ENCODE results near the gene MAP6D1.

Gene MAP6D1

DNA sequence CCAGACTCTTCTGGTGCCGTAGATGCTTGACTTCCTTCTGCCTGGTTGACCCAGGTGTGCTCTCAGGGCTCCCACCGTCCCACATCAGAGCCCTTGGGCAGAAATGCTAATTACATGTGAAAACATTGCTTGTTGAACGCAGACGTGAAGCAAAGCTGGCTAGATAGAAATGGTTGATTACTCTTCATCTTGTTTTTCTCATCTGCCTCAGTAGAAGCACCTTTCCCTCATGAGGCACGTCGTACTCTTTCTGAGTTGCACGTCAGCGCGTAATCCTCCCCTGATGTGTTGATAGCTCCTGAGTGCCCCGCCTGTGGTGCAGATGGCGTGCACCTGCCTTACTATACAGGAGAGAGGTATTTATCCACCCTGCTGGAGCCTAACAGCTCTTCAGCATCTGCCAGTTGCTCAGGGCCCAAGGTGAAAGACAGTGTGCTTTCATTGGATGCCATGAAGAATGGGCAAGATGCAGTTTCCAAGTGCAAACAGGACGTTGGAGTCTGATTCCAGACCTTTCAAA lies 18.1 kb downstream of the MAP6D1 start:
- TF ChIP-seq ZNF169 (tag by site-specific recombination; IDR thresholded peaks at IDR 0.05) (no peak), ZNF292 (tag by site-specific recombination; IDR thresholded peaks at IDR 0.05; ENCODE audit: borderline replicate concordance, low read depth) (no peak), ZSCAN23 (tag by site-specific recombination; IDR thresholded peaks at IDR 0.05) (no peak), ZNF274 (IDR thresholded peaks at IDR 0.05; ENCODE audit: low read length) (no peak), ZNF274 (tag by site-specific recombination; IDR thresholded peaks at IDR 0.05; ENCODE audit: borderline replicate concordance) (no peak), ZNF768 (tag by site-specific recombination; IDR thresholded peaks at IDR 0.05) (no peak), ZNF561 (tag by site-specific recombination; IDR thresholded peaks at IDR 0.05; ENCODE audit: borderline replicate concordance) (no peak), ZXDB (tag by site-specific recombination; IDR thresholded peaks at IDR 0.05) (no peak), ZNF19 (tag by site-specific recombination; IDR thresholded peaks at IDR 0.05; ENCODE audit: low read depth) (no peak), KLF9 (tag by site-specific recombination; IDR thresholded peaks at IDR 0.05; ENCODE audit: low read depth) (no peak), ZNF654 (tag by site-specific recombination; IDR thresholded peaks at IDR 0.05; ENCODE audit: low read depth) (no peak)
- TF ChIP-seq, protein P1, sequence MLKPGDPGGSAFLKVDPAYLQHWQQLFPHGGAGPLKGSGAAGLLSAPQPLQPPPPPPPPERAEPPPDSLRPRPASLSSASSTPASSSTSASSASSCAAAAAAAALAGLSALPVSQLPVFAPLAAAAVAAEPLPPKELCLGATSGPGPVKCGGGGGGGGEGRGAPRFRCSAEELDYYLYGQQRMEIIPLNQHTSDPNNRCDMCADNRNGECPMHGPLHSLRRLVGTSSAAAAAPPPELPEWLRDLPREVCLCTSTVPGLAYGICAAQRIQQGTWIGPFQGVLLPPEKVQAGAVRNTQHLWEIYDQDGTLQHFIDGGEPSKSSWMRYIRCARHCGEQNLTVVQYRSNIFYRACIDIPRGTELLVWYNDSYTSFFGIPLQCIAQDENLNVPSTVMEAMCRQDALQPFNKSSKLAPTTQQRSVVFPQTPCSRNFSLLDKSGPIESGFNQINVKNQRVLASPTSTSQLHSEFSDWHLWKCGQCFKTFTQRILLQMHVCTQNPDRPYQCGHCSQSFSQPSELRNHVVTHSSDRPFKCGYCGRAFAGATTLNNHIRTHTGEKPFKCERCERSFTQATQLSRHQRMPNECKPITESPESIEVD (tag by site-specific recombination; IDR thresholded peaks at IDR 0.05), result no peak
- TF ChIP-seq, protein P2, sequence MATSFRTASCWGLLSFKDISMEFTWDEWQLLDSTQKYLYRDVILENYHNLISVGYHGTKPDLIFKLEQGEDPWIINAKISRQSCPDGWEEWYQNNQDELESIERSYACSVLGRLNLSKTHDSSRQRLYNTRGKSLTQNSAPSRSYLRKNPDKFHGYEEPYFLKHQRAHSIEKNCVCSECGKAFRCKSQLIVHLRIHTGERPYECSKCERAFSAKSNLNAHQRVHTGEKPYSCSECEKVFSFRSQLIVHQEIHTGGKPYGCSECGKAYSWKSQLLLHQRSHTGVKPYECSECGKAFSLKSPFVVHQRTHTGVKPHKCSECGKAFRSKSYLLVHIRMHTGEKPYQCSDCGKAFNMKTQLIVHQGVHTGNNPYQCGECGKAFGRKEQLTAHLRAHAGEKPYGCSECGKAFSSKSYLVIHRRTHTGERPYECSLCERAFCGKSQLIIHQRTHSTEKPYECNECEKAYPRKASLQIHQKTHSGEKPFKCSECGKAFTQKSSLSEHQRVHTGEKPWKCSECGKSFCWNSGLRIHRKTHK (tag by site-specific recombination; IDR thresholded peaks at IDR 0.05), result no peak
- TF ChIP-seq, protein P3, sequence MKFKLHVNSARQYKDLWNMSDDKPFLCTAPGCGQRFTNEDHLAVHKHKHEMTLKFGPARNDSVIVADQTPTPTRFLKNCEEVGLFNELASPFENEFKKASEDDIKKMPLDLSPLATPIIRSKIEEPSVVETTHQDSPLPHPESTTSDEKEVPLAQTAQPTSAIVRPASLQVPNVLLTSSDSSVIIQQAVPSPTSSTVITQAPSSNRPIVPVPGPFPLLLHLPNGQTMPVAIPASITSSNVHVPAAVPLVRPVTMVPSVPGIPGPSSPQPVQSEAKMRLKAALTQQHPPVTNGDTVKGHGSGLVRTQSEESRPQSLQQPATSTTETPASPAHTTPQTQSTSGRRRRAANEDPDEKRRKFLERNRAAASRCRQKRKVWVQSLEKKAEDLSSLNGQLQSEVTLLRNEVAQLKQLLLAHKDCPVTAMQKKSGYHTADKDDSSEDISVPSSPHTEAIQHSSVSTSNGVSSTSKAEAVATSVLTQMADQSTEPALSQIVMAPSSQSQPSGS (tag by site-specific recombination; IDR thresholded peaks at IDR 0.05; ENCODE audit: low read depth), result no peak
- TF ChIP-seq, protein P4, sequence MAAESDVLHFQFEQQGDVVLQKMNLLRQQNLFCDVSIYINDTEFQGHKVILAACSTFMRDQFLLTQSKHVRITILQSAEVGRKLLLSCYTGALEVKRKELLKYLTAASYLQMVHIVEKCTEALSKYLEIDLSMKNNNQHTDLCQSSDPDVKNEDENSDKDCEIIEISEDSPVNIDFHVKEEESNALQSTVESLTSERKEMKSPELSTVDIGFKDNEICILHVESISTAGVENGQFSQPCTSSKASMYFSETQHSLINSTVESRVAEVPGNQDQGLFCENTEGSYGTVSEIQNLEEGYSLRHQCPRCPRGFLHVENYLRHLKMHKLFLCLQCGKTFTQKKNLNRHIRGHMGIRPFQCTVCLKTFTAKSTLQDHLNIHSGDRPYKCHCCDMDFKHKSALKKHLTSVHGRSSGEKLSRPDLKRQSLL (tag by site-specific recombination; IDR thresholded peaks at IDR 0.05), result no peak
- TF ChIP-seq, protein P5, sequence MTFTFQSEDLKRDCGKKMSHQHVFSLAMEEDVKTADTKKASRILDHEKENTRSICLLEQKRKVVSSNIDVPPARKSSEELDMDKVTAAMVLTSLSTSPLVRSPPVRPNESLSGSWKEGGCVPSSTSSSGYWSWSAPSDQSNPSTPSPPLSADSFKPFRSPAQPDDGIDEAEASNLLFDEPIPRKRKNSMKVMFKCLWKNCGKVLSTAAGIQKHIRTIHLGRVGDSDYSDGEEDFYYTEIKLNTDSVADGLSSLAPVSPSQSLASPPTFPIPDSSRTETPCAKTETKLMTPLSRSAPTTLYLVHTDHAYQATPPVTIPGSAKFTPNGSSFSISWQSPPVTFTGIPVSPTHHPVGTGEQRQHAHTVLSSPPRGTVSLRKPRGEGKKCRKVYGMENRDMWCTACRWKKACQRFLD (tag by site-specific recombination; IDR thresholded peaks at IDR 0.05), result no peak
- Histone ChIP-seq H3K27ac (ENCODE audit: extremely low read depth, low read depth, low read length) (no peak overlapping the region), H3K9me3 (ENCODE audit: control insufficient read depth, insufficient read depth, low read depth, low read length) (no peaks in the 10 kb centered on the region), H3K4me1 (ENCODE audit: control insufficient read depth, insufficient read depth, low read length) (no peaks in the 10 kb centered on the region), H3K4me3 (ENCODE audit: low read depth, low read length) (no peak overlapping the region), H3K36me3 (ENCODE audit: control insufficient read depth in 2 of 2, insufficient read depth in 1 of 2, low read length in 2 of 2) (peaks cover 13 to 98% of the 10 kb centered on the region in 2 experiments; a peak in 2 of 3 replicates)
- POLR2A ChIA-PET, result no interaction called here
- CTCF ChIA-PET, result no interaction called here

DNA sequence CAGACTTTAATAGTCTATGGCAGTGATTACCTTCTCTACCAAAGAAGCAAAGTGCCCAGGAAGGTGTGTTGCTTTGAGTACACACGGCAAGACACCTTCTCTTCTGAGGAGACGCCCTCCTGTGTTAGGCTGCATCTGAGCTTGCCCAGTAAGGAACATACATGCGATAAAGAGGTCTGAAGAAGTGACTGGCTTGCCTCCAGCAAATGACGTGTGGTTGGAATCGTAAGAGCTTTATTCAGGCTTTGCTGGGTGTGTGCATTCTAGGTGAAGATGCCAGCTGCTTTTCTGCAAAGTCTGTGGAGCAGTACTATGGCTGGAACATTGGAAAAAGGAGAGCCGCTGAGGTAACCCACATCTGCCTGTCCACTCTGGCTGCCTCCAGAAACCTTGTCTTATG lies 22.4 kb downstream of the MAP6D1 start:
- no peaks in the 10 kb centered on the region for H3K4me1 ChIP-seq (ENCODE audit: control insufficient read depth, insufficient read depth, low read length)
- no peaks in the 10 kb centered on the region for H3K9me3 ChIP-seq (ENCODE audit: control insufficient read depth, insufficient read depth, low read depth, low read length)
- peaks cover 18 to 97% of the 10 kb centered on the region in 2 experiments for H3K36me3 ChIP-seq (ENCODE audit: control insufficient read depth in 2 of 2, insufficient read depth in 1 of 2, low read length in 2 of 2)
- H3K4me3 ChIP-seq (ENCODE audit: low read depth, low read length), result no peak overlapping the region
- no peak overlapping the region for H3K27ac ChIP-seq (ENCODE audit: extremely low read depth, low read depth, low read length)
- ChIA-PET CTCF (no interaction called here), POLR2A (interaction anchor here (0.6 kb wide), 1 partner anchor 11 kb away, joined by 4 read pairs; no protein-coding TSS in a partner anchor)
- no peak for TF ChIP-seq ZNF76 (tag by site-specific recombination; IDR thresholded peaks at IDR 0.05; ENCODE audit: borderline replicate concordance, low read depth)
- no peak for TF ChIP-seq ZNF837 (tag by site-specific recombination; IDR thresholded peaks at IDR 0.05)
- no peak for TF ChIP-seq ZNF24 (tag by site-specific recombination; IDR thresholded peaks at IDR 0.05)
- no peak for TF ChIP-seq ZNF660 (tag by site-specific recombination; IDR thresholded peaks at IDR 0.05)
- no peak for TF ChIP-seq ZFP69B (tag by site-specific recombination; IDR thresholded peaks at IDR 0.05)
- TF ChIP-seq ZNF239 (tag by site-specific recombination; IDR thresholded peaks at IDR 0.05), result no peak
- no peak for TF ChIP-seq ZIC2 (tag by site-specific recombination; IDR thresholded peaks at IDR 0.05)
- TF ChIP-seq, protein P6, sequence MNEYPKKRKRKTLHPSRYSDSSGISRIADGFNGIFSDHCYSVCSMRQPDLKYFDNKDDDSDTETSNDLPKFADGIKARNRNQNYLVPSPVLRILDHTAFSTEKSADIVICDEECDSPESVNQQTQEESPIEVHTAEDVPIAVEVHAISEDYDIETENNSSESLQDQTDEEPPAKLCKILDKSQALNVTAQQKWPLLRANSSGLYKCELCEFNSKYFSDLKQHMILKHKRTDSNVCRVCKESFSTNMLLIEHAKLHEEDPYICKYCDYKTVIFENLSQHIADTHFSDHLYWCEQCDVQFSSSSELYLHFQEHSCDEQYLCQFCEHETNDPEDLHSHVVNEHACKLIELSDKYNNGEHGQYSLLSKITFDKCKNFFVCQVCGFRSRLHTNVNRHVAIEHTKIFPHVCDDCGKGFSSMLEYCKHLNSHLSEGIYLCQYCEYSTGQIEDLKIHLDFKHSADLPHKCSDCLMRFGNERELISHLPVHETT (tag by site-specific recombination; IDR thresholded peaks at IDR 0.05), result no peak
- TF ChIP-seq, protein P7, sequence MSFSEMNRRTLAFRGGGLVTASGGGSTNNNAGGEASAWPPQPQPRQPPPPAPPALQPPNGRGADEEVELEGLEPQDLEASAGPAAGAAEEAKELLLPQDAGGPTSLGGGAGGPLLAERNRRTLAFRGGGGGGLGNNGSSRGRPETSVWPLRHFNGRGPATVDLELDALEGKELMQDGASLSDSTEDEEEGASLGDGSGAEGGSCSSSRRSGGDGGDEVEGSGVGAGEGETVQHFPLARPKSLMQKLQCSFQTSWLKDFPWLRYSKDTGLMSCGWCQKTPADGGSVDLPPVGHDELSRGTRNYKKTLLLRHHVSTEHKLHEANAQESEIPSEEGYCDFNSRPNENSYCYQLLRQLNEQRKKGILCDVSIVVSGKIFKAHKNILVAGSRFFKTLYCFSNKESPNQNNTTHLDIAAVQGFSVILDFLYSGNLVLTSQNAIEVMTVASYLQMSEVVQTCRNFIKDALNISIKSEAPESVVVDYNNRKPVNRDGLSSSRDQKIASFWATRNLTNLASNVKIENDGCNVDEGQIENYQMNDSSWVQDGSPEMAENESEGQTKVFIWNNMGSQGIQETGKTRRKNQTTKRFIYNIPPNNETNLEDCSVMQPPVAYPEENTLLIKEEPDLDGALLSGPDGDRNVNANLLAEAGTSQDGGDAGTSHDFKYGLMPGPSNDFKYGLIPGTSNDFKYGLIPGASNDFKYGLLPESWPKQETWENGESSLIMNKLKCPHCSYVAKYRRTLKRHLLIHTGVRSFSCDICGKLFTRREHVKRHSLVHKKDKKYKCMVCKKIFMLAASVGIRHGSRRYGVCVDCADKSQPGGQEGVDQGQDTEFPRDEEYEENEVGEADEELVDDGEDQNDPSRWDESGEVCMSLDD (tag by site-specific recombination; IDR thresholded peaks at IDR 0.05), result no peak

Data from HEK293 (cell line).